GM21737 (cell line): ENCODE measurements around the gene SPINK2.

Experiments used
- ATAC-seq: cut with Tn5 transposase; IDR thresholded peaks from one replicate; pipeline ENCODE4 v1.9.1; 2021; ENCODE audit warnings: mild to moderate bottlenecking, moderate library complexity; ENCODE audit not compliant: unreplicated experiment

The SPINK2 gene

DNA sequence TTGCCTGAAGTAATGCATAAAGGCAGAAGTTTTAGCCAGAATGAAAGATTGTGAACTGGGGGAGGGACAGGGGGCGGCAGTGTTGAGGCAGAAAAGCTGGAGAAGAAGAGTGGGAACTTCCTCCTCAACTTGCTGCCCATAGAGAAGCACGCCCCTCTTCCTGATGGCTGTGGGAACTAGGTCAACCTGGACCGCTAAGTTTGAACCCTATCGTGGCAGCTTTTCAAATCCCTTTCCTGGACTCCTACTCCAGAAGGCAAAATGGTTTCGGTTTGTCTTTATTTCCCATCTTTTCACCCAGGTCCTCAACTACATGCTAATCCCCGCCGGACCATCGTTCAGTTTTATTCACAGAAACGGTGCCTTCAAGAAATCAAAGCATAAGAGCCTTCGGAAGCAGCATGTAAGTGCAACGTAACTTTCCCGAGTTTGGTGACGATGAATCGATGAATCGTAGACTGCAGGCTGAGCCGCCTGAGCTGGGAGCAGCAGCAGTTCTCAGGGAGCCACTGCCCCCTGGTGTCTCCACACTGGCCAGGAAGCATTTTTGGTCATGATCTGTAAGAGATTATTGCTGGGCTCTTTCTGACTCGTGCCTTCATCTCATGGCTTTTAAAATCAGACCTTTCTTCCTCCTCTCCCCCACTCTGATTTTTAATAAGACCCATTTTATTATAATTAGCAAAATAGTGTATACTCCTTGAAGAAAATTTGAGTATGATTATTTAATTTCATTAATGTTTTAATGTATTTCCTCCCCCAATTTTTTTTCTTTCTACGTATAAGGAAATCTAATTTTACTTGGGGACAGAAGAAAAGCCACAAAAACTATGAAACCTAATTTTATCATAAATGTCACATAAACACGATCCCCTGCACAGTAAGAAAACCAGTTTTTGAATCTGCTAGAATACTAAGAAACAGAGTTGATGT, 21.4 kb downstream of the SPINK2 start:
- ATAC-seq, result peak; percentile 88

DNA sequence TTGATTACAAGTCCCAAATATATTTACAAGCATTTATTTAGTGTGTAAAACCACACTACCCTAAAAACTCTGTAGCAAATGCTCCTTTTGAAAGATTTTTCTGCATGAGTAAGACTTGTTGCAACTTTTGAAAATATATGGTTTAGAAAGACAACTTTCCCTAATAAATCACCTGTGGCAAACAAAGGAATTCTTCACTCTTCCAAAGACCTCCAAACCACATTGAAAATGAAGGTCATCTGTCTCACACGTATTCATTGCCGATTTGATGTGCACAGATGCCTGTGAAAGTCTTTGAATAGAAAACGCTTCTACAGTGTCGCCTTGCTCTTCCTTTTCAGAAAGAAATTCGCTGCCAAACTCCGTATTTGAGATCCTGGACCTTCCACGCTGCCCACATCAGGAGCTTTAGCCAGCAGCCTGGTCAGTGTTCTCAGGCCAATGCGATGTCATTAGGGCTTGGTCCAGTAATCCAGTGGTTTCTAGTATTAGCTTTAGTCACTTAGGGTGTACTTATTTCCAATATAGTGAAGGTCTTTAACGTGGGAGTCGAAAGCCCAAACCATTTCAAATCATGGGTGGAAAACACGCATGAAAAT, 22.2 kb downstream of the SPINK2 start:
- ATAC-seq, result no peak

DNA sequence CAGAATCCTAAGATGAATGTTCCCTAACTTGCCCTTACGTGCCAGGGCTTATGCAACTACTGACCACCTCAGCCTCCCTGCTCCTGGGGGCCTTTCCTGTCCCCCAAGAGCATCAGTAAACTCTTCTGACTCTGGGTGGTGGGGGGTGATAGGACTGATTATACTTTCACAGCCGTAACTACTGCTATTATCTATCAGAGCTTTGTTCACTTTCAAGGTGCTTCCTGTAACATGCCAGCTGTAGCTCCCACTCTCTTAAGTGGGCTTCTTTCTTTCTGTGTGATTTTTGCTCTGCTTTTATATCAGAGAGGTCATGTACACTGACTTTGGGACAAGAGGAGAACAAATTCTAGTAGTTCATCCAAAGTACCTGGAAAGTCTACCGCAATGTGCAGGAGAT, 25.3 kb downstream of the SPINK2 start:
- ATAC-seq, result no peak

DNA sequence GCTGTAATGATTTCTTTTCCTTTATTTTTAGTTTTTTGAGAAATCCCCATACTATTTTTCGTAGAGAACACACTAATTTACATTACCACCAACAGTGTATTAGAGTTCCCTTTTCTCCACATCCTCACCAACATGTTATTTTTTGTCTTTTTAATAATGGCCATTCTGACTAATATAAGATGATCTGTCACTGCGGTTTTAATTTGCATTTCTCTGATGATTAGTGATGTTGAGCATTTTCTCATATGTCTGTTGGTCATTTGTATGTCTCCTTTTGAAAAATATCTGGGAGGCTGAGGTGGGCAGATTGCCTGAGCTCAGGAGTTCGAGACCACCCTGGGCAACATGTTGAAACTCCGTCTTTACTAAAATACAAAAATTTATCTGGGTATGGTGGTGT, 30.2 kb downstream of the SPINK2 start:
- ATAC-seq, result no peak

DNA sequence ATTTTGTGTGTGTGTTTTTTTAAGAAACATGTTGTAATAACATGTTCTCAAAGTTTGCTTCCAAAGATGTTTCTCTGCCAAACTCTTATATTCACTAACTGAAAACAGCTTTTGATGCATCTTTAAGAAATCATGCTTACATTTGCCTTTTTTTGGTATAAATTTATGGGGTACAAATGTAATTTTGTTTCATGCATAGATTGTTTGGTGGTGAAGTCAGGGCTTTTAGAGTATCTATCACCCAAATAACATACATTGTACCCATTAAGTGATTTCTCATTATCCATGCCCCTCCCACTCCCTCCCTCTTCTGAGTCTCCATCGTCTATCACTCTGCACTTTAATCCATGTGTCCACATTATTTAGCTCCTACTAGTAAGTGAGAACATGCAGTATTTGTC, 30.8 kb downstream of the SPINK2 start:
- ATAC-seq, result no peak

DNA sequence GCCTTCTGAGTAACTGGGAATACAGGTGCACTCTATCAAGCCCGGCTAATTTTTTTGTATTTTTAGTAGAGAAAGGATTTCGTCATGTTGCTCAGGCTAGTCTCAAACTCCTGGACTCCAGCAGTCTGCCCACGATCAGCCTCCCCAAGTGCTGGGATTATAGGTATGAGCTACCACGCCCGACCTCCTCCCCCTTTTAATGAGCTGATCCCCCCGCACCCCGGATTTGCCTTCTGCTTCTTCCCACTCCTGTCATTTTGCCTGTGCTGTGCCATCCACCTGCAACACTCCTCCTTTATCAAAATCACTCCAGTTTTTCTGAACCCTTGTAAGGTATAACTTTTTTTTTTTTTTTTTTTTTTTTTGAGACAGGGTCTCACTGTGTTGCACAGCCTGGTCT, 33.4 kb downstream of the SPINK2 start:
- ATAC-seq, result no peak

DNA sequence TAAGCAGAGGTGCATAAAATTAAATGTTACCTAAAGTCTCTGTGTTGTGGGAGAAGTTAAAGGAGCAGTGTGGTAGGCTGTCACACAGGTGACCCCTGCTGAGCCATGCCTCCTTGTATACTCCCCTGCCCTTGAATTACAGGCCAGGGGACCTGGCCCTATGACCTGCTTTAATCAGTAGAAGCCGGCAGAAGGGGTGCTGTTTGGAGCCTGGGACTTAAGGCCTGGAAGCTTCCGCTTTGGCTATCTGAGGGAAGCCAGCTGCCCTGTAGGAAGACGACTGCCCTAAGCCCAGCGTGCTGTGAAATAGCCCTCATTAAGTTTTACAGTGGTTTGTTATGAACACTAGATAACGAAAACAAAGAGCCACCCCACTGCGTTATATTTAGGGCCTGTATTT, 34.1 kb downstream of the SPINK2 start:
- ATAC-seq, result no peak

DNA sequence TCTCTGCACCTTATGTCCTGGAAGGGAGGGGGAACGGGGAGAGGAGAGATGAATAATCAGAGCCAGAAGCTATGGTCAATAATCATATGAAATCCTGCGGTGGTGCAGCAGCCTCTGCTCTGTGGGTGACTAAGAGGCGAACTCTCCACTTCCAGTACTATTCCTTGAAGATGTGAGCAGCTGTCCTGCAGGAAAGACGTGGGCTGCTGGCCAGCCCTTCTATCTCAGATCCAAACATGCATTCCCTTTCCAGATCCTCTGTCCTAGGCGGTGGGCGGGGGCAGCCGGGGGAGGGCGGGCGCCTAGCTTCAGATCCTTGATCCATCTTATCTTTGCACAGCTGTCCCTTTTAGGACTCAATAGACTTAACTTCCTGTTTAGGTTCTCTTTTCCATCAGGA, 34.5 kb downstream of the SPINK2 start:
- ATAC-seq, result no peak

DNA sequence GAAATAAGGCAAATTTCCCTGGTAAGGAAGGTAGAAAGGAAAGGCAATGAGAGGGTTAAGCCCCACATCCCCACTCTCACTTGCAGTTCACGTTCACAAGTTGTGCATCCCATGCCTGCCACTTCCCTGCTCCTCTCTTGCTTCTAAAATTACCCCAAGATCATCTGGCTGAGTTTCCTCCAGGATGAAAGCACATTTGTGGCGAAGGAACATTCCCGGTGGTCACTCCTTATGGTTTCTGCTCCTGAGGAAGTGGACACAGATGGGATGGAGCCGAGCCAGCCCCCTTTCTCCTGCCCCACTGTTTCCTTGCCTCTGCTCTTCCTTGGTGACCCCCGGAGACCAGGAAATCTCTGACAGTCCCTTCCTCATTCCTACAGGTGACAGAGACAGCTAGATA, 37.5 kb downstream of the SPINK2 start:
- no peak for ATAC-seq

DNA sequence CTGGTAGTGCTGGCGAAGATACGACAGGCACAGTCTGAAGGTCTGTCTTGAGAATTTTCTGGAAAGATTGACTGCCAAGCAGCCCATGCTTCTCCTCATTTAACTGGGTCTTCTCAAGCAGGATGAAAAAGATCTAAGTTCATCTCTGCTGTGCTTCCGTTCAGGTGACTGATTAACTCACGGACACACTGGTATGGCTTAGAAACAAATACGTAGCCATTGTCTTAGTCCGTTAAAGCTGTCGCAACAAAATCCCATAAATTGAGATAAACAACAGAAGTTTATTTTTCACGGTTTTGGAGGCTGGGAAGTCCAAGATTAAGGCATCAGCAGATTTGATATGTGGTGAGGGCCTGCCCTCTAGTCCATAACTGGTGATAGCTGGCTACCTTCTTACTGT, 39.5 kb downstream of the SPINK2 start:
- ATAC-seq, result no peak

DNA sequence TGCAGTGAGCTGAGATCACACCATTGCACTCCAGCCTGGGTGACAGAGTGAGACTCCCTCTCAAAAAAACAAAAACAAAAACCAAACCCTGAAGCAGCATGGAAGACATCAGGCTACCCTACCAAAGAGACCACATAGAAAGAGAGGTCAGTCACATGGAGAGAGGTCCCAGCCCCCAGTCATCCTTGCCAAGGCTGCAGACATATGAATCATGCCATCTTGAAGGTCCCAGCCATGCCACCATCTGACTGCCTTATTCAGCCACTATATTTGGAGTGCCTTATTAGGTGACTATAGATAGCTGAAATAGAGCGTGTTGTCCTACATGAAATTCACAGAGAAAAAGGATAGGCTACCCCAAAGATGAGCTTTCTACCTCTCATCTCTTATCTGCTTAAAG, 48.2 kb downstream of the SPINK2 start:
- no peak for ATAC-seq

DNA sequence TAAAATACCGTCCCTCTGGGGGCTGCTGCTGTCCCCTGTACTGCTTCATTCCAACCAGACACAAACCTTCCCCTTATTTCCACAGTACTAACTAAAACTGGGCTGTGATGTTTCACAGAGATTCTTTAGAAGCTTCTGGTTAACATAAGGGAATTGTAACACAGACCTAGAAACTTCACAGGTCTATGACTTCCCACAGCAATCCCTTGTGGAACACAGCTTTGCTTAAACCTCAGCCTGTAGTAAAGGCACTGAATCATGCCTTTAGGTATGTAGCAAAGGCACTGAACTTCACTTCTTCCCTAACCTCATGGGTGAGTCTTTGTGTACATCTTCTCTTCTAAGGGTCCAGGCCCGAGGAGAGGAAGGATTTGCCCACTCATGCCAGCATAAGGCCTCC, 49.4 kb downstream of the SPINK2 start:
- ATAC-seq, result no peak

DNA sequence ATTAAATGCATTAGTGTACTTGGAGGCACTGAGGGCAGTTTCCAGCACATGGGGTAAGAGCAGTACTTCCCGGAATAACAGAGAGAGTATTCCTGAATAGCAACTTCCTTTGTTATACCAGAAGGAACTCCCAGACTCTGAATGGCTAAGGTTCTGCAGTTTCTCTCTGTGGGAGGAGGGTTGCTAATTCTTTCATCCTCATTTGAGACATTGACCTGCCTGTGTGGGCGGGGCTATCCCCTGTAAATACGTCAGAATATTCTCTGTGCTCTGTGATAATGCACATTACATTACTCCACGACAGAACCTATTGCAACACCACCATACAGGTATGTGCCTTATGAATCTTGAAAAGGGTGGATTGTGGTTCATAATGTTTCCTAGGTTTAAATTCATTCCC, 52.7 kb downstream of the SPINK2 start:
- ATAC-seq, result no peak

DNA sequence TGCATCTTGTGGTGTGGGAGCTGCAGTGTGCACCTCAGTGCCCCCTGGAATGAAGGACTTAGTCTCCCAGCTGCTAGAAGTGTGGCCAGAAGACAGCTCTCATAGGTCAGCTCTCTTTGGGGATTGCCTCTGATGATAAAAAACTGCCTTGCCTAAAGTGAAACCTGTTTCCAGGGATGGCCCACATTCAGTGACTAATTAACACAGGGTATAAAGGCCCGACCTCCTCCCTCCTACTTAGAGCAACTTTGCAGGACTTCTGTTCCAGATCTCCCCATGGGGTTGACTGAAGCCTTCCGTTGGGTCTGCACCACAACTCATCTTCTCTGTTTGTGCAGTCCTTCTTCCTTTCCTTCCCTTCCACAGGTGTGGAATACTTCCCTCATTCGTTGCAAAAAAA, 53.2 kb downstream of the SPINK2 start:
- no peak for ATAC-seq

DNA sequence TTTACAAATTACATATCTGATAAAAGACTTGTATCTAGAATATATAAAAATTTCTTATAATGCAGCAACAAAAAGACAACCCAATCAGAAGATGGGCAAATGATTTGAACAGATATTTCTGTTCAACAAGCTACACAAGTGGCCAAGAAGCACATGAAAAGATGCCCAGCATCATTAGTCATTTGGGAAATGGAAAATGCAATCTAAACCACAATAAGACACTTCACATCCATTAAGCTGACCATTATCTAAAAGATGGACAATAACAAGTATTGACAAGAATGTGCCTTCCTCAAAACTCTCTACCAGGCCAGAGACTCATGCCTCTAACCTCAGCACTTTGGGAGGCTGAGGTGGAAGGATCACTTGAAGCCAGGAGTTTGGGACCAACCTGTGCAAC, 53.9 kb downstream of the SPINK2 start:
- no peak for ATAC-seq

DNA sequence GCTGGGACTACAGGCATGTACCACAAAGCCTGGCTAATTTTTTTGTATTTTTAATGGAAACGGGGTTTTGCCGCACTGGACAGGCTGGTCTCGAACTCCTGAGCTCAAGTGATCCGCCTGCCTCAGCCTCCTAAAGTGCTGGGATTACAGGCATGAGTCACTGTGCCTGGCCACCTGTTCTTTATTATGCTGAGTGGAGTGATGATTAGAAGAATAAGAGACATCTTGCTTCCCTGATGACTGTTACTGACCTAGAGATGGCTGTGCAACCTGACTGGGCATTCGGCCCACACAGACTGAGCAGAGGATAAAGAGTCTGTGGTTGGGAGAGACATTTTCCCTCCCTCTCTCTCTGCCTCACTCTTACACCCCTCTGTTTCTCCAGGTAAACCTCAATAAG, 56.7 kb downstream of the SPINK2 start:
- no peak for ATAC-seq

DNA sequence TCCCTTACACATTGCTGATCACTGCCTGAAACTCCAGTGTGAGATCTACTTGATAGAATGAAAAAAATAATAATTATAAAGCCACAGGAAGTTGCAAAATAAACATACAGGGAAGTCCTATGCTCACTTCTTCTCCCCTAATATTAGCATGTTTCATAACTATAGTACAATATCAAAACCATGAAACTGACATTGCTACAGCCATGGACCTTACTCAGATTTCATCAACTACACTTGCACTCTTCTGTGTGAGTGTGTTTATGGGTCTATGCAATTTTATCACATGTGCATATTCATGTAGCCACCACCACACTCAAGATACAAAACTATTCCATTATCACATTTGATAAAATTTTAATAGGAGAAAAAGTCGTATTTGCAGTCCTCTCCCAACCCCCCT, 57.3 kb downstream of the SPINK2 start:
- ATAC-seq, result no peak

DNA sequence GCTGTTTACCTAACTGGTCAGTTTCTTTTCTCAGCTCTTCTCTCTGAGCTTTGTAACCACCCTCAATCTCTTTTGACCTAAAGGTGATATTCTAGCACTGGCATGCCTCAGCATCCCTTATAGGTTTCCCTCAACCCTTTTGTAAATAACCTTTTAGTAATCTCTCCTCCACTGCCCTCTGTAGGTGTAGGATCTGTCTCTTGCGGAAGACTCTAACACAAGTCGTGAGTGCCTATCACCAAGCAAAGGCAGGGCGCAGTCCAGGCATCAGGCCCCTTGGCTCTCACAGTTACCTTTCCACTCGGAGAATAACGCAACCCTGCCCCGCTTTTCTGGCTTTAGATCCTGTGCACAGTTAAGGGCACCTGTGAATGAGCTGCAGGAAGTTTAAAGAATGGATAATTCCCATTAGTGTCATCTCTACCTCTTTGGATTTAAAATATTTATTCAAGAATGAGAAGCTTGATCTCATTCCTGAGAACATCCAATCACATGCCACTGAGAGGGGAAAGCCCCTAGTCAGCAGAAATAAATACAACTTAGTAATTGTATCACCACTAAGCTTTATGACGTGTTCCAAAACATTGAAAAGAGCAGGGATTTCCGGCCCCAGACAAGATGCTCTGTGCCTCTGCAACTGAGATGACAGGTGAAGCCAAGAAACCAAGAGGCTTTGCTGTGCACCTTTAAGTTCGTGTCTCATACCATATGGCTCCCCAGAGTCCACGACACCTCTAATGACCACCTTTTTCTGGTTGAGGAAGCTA, 58.8 kb downstream of the SPINK2 start:
- no peak for ATAC-seq

DNA sequence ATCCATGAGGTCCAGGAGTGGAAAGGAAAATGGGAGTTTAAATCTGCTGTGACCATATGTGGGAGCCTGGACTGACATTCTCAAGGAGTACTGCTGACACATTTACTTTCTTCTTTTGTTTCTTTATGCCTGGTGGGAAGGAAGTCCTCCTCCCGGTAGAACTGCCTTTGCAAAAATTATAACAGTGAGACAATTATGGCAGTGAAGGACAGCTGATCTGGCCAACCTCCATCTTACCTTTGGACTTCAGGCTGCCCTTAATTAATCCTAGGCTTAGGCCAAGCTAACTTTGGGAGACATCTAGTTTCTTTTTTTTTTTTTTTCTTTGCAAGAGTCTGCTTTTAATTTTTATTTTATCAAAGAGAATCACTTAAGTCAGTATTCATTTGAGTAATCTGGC, 61.3 kb downstream of the SPINK2 start:
- ATAC-seq, result no peak
